Measurements from ENCODE around the gene TIMM22.

DNA sequence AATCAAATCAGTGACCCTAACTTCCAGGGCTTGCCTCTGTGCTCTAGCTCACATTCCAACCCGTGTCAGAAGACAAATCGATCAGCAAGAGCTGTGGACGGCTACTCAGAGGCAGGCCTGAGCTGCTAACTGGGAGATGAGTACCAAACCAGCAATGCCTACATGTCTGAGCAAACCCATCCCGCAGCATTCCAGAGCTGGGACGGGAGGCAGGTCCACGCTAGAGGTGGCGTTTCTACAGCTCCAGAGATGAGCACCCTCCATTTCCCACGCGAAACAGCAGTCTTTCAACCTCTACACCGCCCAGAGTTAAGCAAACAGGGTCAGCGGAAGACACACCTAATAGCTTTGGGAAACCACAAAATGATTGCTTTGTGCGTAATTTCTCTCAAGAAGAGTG, 23.9 kb upstream of the TIMM22 start:
- TF ChIP-seq GATA3 (IDR thresholded peaks at IDR 0.05; ENCODE audit: low read depth, low read length) = no peak
- TF ChIP-seq GATA2 (IDR thresholded peaks at IDR 0.05; ENCODE audit: low read depth, low read length) = no peak
